Measurements from ENCODE around the gene OR4A16.
A peak's percentile ranks its signal among the peaks of the same experiment; 100 is the strongest.

OR4A16 gene

GRCh38 chr11:55342901-55343300 is at the start of gene OR4A16:
TSS of gene OR4A16 (plus strand) at chr11:55343201. CDS start at chr11:55343201, 0 bp downstream.
- no peak for DNase-seq

GRCh38 chr11:55324500-55324899 is 18.5 kb upstream of the OR4A16 start:
- no peak for DNase-seq

GRCh38 chr11:55345306-55345705 is 2.3 kb downstream of the OR4A16 start:
- no peak for DNase-seq

DNA sequence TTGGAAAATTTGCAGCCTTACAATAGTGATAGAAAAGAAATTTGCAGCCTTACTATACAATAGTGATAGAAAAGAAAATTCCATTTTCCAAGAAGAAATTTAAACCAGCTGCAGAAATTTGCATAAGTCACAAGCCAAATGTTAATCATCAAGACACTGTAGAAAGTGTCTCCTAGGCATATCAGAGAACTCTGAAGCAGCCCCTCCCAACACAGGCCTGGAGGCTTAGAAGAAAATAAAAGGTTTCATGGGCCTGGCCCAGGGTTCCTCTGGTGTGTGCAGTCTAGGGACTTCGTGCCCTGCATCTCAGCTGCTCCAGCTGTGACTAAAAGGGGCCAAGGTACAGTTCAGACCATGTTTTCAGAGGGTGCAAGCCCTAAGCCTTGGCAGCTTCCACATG is 6.0 kb downstream of the OR4A16 start:
- no peak for DNase-seq

- peak; percentile 57 for DNase-seq
Observed at GRCh38 chr11:55357560-55358184, 14.7 kb downstream of the OR4A16 start.

DNA sequence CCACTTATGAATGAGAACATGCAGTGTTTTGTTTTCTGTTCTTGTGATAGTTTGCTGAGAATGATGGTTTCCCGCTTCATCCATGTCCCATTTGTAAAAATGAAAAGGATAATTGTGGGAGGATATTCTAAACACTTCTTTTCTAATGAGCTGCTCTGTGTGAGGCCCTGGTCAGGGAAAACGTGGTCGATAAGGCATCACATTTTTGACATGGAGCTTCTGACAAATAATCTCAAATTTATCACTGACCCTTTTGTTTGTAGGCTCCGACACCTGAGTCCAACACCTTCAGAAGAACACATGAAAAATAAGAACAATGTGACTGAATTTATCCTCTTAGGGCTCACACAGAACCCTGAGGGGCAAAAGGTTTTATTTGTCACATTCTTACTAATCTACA is 24.7 kb downstream of the OR4A16 start, which contains the start of gene OR4A15:
Gene OR4A15 (plus strand): TSS at position 301 of the 400 bp plus-strand sequence. CDS start 0 bp downstream, at position 301.
- no peak for DNase-seq

Data from OCI-M1 (cell line).